CD4-positive, CD25-positive, alpha-beta regulatory T cell (primary cell): ENCODE data around the gene PITX2. TPM values are rescaled to one million over a fixed set of nuclear protein-coding genes. Genes with fewer than 3 reads are reported as not detected.

Experiments used
- ATAC-seq, 2 donors: fragments of 150-1000 bp; cut with Tn5 transposase; one replicate each; pipeline ENCODE4 v1.10.0; 2021; ENCODE audit warnings: low read depth in 2 of 2, moderate number of reproducible peaks in 2 of 2, moderate library complexity in 1 of 2
- DNase-seq, 3 donors: peaks; one replicate each; pipeline versions ENCODE4 v3.0.0 to v3.0.0-alpha.2; 2012 to 2022; ENCODE audit warnings: mixed read lengths in 1 of 3
- H3K27ac ChIP-seq: one replicate; pipeline ENCODE4 v1.7.0; 2013; ENCODE audit warnings: mild to moderate bottlenecking, low read length; ENCODE audit not compliant: insufficient read depth, poor library complexity, severe bottlenecking
- H3K27me3 ChIP-seq: one replicate; pipeline ENCODE4 v1.7.0; 2013; ENCODE audit warnings: low read length; ENCODE audit not compliant: control insufficient read depth, insufficient read depth
- H3K36me3 ChIP-seq: one replicate; pipeline ENCODE4 v1.7.0; 2013; ENCODE audit warnings: mild to moderate bottlenecking, low read length, moderate library complexity; ENCODE audit not compliant: control insufficient read depth, insufficient read depth
- H3K4me1 ChIP-seq: 2 replicates; pipeline ENCODE4 v1.7.0; 2013; ENCODE audit warnings: mild to moderate bottlenecking, low read length; ENCODE audit not compliant: insufficient read depth, control insufficient read depth, poor library complexity, severe bottlenecking
- H3K4me3 ChIP-seq: one replicate; pipeline ENCODE4 v1.7.0; 2013; ENCODE audit warnings: low read depth, mild to moderate bottlenecking, low read length, moderate library complexity
- H3K9me3 ChIP-seq, 2 experiments: 1 replicate in 1 of 2; 2 replicates in 1 of 2; pipeline ENCODE4 v1.7.0; 2013; ENCODE audit warnings: low read length in 2 of 2, mild to moderate bottlenecking in 1 of 2, moderate library complexity in 1 of 2; ENCODE audit not compliant: control insufficient read depth in 2 of 2
- H3K27ac Mint-ChIP-seq, 3 donors: one replicate each; pipeline ENCODE4 v1.8.0; 2020 to 2022; ENCODE audit warnings: mild to moderate bottlenecking in 3 of 3, mixed read lengths in 3 of 3, moderate library complexity in 2 of 3
- H3K27me3 Mint-ChIP-seq: one replicate; pipeline ENCODE4 v1.8.0; 2022; ENCODE audit warnings: mild to moderate bottlenecking, mixed read lengths
- H3K36me3 Mint-ChIP-seq: one replicate; pipeline ENCODE4 v1.8.0; 2020; ENCODE audit warnings: mixed read lengths
- H3K4me1 Mint-ChIP-seq, 4 donors: one replicate each; pipeline ENCODE4 v1.8.0; 2020 to 2022; ENCODE audit warnings: mixed read lengths in 4 of 4, mild to moderate bottlenecking in 1 of 4
- H3K4me3 Mint-ChIP-seq, 4 donors: one replicate each; pipeline ENCODE4 v1.8.0; 2020 to 2022; ENCODE audit warnings: mild to moderate bottlenecking in 4 of 4, mixed read lengths in 4 of 4, moderate library complexity in 3 of 4
- H3K9me3 Mint-ChIP-seq, 7 donors: one replicate each; pipeline ENCODE4 v1.8.0; 2020 to 2022; ENCODE audit warnings: mixed read lengths in 7 of 7, mild to moderate bottlenecking in 3 of 7, moderate library complexity in 2 of 7
- polyA plus RNA-seq, 4 donors: library from polyadenylated mRNA; unstranded; fragments of 300-500 nt; fragmentation: Illumina TruSeq; gene quantifications; one replicate each; pipeline ENCODE4 v1.2.3, GENCODE V29; 2021
- total RNA-seq: library from RNA; stranded (reverse); gene quantifications from one replicate; pipeline ENCODE4 v1.2.3, GENCODE V29; 2022

The PITX2 gene
- total and polyA plus RNA-seq, 5 donors from 2014 or later: not detected

DNA sequence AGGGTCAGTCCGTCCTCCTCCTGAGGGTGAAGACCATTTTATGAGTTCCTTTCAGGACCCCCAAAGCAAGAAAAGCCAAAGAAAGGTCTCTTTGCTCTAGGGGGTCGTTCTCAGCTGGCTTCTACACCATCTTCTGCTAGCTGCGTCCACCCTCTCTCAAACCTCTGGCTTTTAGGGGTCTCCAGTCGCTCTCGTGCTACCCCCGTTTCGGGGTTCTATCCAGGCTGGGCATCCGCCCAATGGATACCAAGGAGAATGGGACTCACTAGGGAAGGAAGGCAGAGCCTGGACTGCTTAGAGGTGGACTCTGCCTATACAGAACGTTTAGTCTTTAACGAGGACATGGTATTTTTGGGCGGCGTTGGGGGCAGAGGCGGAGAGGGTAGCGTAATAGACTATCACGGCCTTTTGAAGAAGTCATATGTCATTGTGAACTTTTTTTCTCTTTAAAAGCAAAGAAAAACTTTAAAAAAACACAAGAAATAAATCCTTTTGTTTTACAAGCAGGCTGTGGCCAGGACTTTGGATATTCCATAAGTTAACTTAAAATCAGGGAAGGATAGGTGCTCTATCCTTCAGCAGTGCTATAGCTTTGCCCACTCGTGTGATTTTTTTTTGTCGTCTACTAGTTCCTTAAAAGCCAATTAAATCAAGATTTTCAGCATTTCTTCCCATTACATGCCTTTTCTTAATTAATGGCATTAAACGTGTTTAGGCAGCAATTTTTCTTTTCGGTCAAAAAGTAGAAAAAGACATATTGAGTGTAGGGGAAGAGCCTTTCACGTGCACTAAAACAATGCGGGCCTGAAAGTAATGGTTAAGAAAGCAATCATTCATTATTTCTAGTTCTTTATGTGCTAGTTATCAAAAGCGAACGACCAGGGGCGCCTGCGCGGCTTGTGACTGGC is 7.2 kb upstream of the PITX2 start:
- no peak for DNase-seq
- peaks cover 0 to 35% (median 3%) of the 10 kb centered on the region in 7 donors for H3K9me3 Mint-ChIP-seq

DNA sequence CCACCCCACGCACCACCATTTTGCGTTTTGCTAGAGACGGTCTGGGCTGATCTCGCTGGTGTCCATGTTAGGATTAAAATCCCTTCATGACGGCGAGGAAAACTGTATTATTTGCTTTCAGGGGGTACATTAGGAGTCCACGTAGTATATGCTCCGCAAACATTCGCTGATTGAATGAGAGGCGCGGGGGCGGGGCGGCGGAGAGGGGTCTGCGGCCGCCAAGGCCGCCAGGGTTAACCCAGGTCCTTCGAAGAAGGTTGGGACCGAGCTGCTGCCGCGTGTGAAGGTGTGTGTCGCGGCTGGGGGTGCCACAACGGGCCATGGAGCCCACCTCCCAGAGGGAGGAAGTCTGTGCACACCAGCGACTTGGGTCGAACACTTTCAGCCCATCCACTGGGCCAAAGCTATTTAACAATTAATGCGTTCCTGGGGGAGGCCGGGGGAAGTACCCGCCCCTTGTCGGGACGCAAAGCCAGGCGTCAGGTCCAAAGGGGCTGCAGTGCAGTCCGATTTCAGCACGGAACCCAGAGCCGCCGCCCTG is 6.4 kb upstream of the PITX2 start:
- Histone ChIP-seq H3K27me3 (peaks cover 46% of the 10 kb centered on the region), H3K36me3 (no peaks in the 10 kb centered on the region), H3K27ac (no peak overlapping the region), H3K4me3 (no peak overlapping the region), H3K4me1 (peaks cover 8% of the 10 kb centered on the region), H3K9me3 (no peaks in the 10 kb centered on the region)
- ATAC-seq: no peak
- peaks cover 96% of the 10 kb centered on the region for H3K27me3 Mint-ChIP-seq
- peaks cover 0 to 35% (median 2%) of the 10 kb centered on the region in 7 donors for H3K9me3 Mint-ChIP-seq
- H3K4me1 Mint-ChIP-seq: peaks cover 0 to 32% (median 5%) of the 10 kb centered on the region in 4 donors
- no peak overlapping the region for H3K4me3 Mint-ChIP-seq
- no peak for DNase-seq
- peaks cover 3% of the 10 kb centered on the region for H3K36me3 Mint-ChIP-seq
- no peak overlapping the region for H3K27ac Mint-ChIP-seq

More for the DNA sequence above, 7.2 kb upstream of the PITX2 start:
- peaks cover 3% of the 10 kb centered on the region for H3K36me3 Mint-ChIP-seq
- no peak overlapping the region for H3K4me3 ChIP-seq
- H3K27me3 Mint-ChIP-seq: peaks cover 96% of the 10 kb centered on the region
- H3K27ac Mint-ChIP-seq: no peak overlapping the region
- H3K9me3 ChIP-seq: no peaks in the 10 kb centered on the region
- peaks cover 8% of the 10 kb centered on the region for H3K4me1 ChIP-seq
- no peak overlapping the region for H3K27ac ChIP-seq
- peak overlapping the region in 3 of 4 donors; percentile 10 to 59 (median 50) for H3K4me3 Mint-ChIP-seq
- H3K4me1 Mint-ChIP-seq: peaks cover 0 to 32% (median 6%) of the 10 kb centered on the region in 4 donors
- H3K36me3 ChIP-seq: no peaks in the 10 kb centered on the region
- peaks cover 47% of the 10 kb centered on the region for H3K27me3 ChIP-seq
- no peak for ATAC-seq

DNA sequence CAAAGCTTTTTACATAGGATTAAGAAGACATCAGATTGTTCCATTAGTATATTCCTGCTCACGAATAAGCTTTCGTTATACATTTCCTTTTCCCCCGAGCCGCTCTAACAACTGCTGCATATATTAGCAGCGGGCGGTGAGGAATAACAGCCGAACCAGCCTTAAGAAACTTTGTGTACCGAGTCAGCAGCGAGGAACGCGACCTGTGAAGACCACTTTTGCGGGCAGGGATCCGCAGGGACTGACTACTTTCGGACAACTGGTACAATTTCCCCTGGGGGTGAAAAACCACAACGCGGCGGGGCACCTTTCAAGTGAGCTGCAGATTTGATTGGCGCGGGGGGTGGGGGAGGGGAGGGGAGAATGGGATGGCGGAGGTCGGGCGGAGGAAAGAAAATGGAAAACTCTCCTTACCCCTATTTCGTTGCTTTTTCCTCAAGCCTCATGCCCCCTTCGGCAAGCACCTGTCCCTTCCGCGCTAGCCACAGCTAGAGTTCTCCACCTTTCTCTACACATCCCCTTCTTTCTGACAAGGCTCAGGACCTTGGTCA is 5.9 kb upstream of the PITX2 start:
- Mint-ChIP-seq H3K4me1 (peaks cover 0 to 33% (median 5%) of the 10 kb centered on the region in 4 donors), H3K27ac (no peak overlapping the region), H3K27me3 (peaks cover 96% of the 10 kb centered on the region), H3K9me3 (peaks cover 0 to 35% (median 2%) of the 10 kb centered on the region in 7 donors), H3K4me3 (peak overlapping the region in 1 of 4 donors; percentile 18), H3K36me3 (peaks cover 3% of the 10 kb centered on the region)
- ATAC-seq (no peak), DNase-seq (no peak)
- no peaks in the 10 kb centered on the region for H3K9me3 ChIP-seq
- no peaks in the 10 kb centered on the region for H3K36me3 ChIP-seq
- no peak overlapping the region for H3K4me3 ChIP-seq
- H3K4me1 ChIP-seq: peaks cover 8% of the 10 kb centered on the region
- peaks cover 45% of the 10 kb centered on the region for H3K27me3 ChIP-seq
- H3K27ac ChIP-seq: no peak overlapping the region

DNA sequence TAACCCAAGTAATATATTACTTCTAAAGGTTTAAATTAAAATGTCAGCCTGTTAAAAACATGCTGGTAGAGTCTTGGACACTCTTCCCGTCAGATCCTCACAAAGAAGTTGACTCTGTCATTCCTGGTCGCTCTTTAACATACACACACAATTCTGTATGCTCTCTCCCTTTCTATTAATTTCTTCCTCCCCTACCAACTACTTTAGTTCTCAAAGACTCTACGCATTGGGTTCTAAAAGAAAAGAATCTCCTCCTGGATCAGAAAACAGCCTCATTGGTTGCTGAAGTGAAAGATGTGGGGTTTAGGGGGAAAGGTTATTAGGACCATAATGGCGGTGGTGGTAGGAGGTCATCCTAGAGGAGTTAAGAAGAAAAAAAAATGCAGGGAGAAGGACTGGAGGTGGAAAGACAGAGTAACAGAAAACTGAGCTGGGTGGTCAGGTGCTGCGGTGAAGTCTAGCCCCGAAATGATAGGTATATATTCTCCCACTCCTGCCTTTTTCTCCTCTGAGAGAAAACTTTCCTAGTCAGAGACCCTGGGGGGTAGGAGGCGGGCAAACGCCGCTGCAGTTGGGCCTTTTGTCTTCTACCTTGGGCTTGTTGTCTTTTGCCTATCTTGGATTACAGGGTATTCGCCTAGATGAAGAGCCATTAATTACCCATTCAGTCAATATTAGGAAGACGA is 5.2 kb upstream of the PITX2 start:
- H3K4me3 Mint-ChIP-seq: no peak overlapping the region
- no peak for DNase-seq
- Histone ChIP-seq H3K36me3 (no peaks in the 10 kb centered on the region), H3K27me3 (peaks cover 48% of the 10 kb centered on the region), H3K9me3 (no peaks in the 10 kb centered on the region), H3K4me1 (peaks cover 8% of the 10 kb centered on the region), H3K27ac (no peak overlapping the region), H3K4me3 (no peak overlapping the region)
- H3K9me3 Mint-ChIP-seq: peaks cover 0 to 31% (median 4%) of the 10 kb centered on the region in 7 donors
- H3K27ac Mint-ChIP-seq: peak overlapping the region in 1 of 3 donors; percentile 79
- H3K27me3 Mint-ChIP-seq: peaks cover 96% of the 10 kb centered on the region
- peaks cover 3% of the 10 kb centered on the region for H3K36me3 Mint-ChIP-seq
- peaks cover 0 to 34% (median 11%) of the 10 kb centered on the region in 4 donors for H3K4me1 Mint-ChIP-seq
- ATAC-seq: no peak

DNA sequence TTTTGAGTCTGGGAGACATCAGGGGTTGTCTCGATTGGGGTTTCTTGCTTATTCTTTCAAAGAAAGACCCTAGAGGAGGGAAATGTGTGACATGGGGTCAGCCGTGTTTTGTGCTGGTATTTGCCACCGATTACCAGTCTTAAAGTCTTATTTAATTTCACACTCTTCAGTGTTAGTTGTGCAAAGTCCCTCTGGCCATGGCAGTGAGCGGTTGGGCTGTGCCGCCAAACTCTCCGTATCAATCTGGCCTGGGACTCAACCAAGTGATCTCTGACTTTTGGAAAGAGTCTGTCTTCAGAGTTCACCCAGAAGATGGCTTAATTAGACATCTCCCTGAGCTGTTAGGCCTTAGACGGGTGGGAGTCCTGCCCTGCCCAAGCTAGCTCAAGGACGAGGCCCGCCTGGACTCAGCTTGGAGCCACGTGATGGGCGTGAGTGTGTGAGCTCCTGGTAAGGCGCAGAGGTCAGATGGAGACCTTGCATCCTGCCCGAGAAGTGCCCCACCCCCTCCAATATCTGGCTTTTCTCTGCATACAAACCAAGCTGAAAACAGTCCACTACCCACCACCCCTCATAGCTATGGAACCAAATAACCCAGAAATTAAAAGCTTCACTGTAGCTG is 3.8 kb upstream of the PITX2 start:
- Mint-ChIP-seq H3K36me3 (no peaks in the 10 kb centered on the region), H3K27me3 (peaks cover 97% of the 10 kb centered on the region), H3K4me3 (no peak overlapping the region), H3K9me3 (peaks cover 0 to 31% (median 4%) of the 10 kb centered on the region in 7 donors), H3K4me1 (peaks cover 0 to 32% (median 13%) of the 10 kb centered on the region in 4 donors), H3K27ac (no peak overlapping the region)
- H3K4me3 ChIP-seq: no peak overlapping the region
- H3K4me1 ChIP-seq: peaks cover 4% of the 10 kb centered on the region
- no peak for ATAC-seq
- DNase-seq: no peak
- no peak overlapping the region for H3K27ac ChIP-seq
- H3K9me3 ChIP-seq: no peaks in the 10 kb centered on the region
- H3K36me3 ChIP-seq: no peaks in the 10 kb centered on the region
- peaks cover 44% of the 10 kb centered on the region for H3K27me3 ChIP-seq

DNA sequence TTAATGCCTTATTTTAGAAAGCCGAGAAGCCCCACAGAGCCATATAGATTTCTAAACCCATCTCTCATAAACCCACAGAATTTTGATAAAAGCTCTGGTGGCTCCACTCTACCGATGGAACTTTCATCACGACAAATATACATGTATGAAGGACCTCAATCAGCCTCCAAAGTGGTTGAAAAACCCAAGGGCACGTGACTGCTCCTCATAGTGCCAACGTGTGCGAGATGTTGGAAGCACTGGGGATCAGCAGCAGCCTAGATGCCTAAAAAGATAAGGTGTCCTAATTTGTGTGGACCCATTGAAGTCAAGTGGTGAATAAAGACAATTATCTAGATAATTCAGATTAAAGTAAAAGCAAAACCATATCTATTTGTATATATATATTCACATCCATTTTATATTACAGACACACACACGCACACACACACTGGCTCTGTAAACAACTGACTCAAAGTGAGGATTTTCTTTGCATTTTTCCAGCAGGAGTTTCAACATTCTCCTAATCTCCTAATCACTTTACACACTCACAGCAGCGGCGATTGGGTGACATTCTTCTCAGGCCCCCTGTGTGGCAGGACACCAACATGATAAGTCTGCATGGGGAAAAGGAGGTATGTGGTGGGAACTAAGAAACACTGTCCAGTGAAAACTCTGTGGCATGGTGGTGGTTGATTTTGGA is 2.8 kb upstream of the PITX2 start:
- no peak for ATAC-seq
- Mint-ChIP-seq H3K4me3 (no peak overlapping the region), H3K27ac (no peak overlapping the region), H3K9me3 (peaks cover 0 to 27% (median 4%) of the 10 kb centered on the region in 7 donors), H3K36me3 (no peaks in the 10 kb centered on the region), H3K4me1 (peaks cover 0 to 33% (median 16%) of the 10 kb centered on the region in 4 donors), H3K27me3 (peaks cover 96% of the 10 kb centered on the region)
- Histone ChIP-seq H3K4me3 (no peak overlapping the region), H3K36me3 (no peaks in the 10 kb centered on the region), H3K27me3 (peaks cover 39% of the 10 kb centered on the region), H3K4me1 (no peaks in the 10 kb centered on the region), H3K9me3 (peaks cover 0 to 3% of the 10 kb centered on the region in 2 experiments), H3K27ac (no peak overlapping the region)
- DNase-seq: no peak
